ENCODE results near the gene PAM. TPM values are rescaled to one million over a fixed set of nuclear protein-coding genes. Genes with fewer than 3 reads are reported as not detected.

Gene PAM
- 19.6 to 26.6 TPM (median 21.1 TPM) in 5 replicates for total RNA-seq (2022; extraction: Qiagen RNA extraction)

GRCh38 chr5:102754767-102755431 is at the start of gene PAM:
TSS of gene PAM (plus strand) at chr5:102755305. CDS start at chr5:102866196, 110,891 bp downstream.

